Activated naive CD4-positive, alpha-beta T cell (primary cell): ENCODE results near the gene CWC22.
"Not testable (repeated sequence)": the region's sequence is repeated elsewhere in the genome, so short reads cannot be mapped to it uniquely, and the experiment has no call there.

Experiments used
- DNase-seq, 4 experiments: peaks; one replicate each; lab custom pipeline; 2025; lab: John Stamatoyannopoulos, UW

The CWC22 gene

GRCh38 chr2:180006781-180007579, at the start of gene CWC22:
Gene CWC22 (minus strand): TSS chr2:180007297. CDS start chr2:179993341, 13,956 bp downstream.
- DNase-seq = peak; percentile 23 to 71 (median 56)

GRCh38 chr2:180056367-180057118, 49.4 kb upstream of the CWC22 start:
- no peak for DNase-seq

- DNase-seq = not testable (repeated sequence)
These were observed 47.5 kb upstream of the CWC22 start for GRCh38 chr2:180054576-180054975.

GRCh38 chr2:180050246-180050645, 43.1 kb upstream of the CWC22 start:
- DNase-seq = no peak

- DNase-seq = no peak
These were observed 41.2 kb upstream of the CWC22 start for GRCh38 chr2:180048251-180048650.

- DNase-seq = no peak
These were observed 39.7 kb upstream of the CWC22 start for GRCh38 chr2:180046776-180047175.

- DNase-seq = no peak
These were observed 39.1 kb upstream of the CWC22 start for GRCh38 chr2:180046202-180046601.

GRCh38 chr2:180040146-180040925, 33.2 kb upstream of the CWC22 start:
- DNase-seq = no peak

- no peak for DNase-seq
These were observed 31.9 kb upstream of the CWC22 start for GRCh38 chr2:180038997-180039396.

- no peak for DNase-seq
These were observed 27.1 kb upstream of the CWC22 start for GRCh38 chr2:180033993-180034894.

- DNase-seq = no peak
These were observed 22.5 kb upstream of the CWC22 start for GRCh38 chr2:180029575-180029974.

GRCh38 chr2:180021850-180022249, 14.8 kb upstream of the CWC22 start:
- no peak for DNase-seq

GRCh38 chr2:180017784-180018183, 10.7 kb upstream of the CWC22 start:
- no peak for DNase-seq

GRCh38 chr2:180016937-180017336, 9.8 kb upstream of the CWC22 start:
- no peak for DNase-seq

GRCh38 chr2:180015951-180016709, 9.0 kb upstream of the CWC22 start:
- no peak for DNase-seq

GRCh38 chr2:180012523-180012922, 5.4 kb upstream of the CWC22 start:
- no peak for DNase-seq

- no peak for DNase-seq
These were observed 3.6 kb upstream of the CWC22 start for GRCh38 chr2:180010701-180011100.

GRCh38 chr2:180006231-180006630, 866 bp downstream of the CWC22 start:
- DNase-seq = no peak

- not testable (repeated sequence) for DNase-seq
These were observed 1.6 kb downstream of the CWC22 start for GRCh38 chr2:180005465-180005864.

GRCh38 chr2:180004731-180005130, 2.4 kb downstream of the CWC22 start:
- DNase-seq = no peak

GRCh38 chr2:180003559-180003958, 3.5 kb downstream of the CWC22 start:
- no peak for DNase-seq
